Loucy (cell line): ENCODE results near the gene WASF3.

ENCODE experiments used
- H2AFZ ChIP-seq: fragments of 200-600 bp; sonication (generic); 2 replicates; pipeline ENCODE4 v1.6.0; 2016; ENCODE audit warnings: antibody characterized with exemption, mild to moderate bottlenecking, low read length, moderate library complexity
- H3F3A ChIP-seq: fragments of 200-600 bp; 2 replicates; pipeline ENCODE4 v1.6.0; 2016; ENCODE audit warnings: antibody characterized with exemption, low read depth, mild to moderate bottlenecking
- H3K27me3 ChIP-seq: fragments of 200-600 bp; sonication (generic); 2 replicates; pipeline ENCODE4 v1.6.1; 2014; ENCODE audit warnings: low read length, mild to moderate bottlenecking; ENCODE audit not compliant: insufficient read depth, poor library complexity, severe bottlenecking
- H3K36me3 ChIP-seq: fragments of 200-600 bp; sonication (generic); 2 replicates; pipeline ENCODE4 v1.6.1; 2016; ENCODE audit warnings: low read length; ENCODE audit not compliant: insufficient read depth
- H3K4me1 ChIP-seq: fragments of 200-600 bp; sonication (generic); 2 replicates; pipeline ENCODE4 v1.5.1; 2014; ENCODE audit warnings: low read length, mild to moderate bottlenecking; ENCODE audit not compliant: insufficient read depth, poor library complexity, severe bottlenecking
- H3K4me2 ChIP-seq: fragments of 200-600 bp; sonication (generic); 2 replicates; pipeline ENCODE4 v1.6.0; 2014; ENCODE audit warnings: antibody characterized with exemption, low read length, low read depth, mild to moderate bottlenecking; ENCODE audit not compliant: poor library complexity, severe bottlenecking
- H3K4me3 ChIP-seq: fragments of 200-600 bp; sonication (generic); 2 replicates; pipeline ENCODE4 v1.5.1; 2014; ENCODE audit warnings: low read length, mild to moderate bottlenecking, mixed read lengths; ENCODE audit not compliant: poor library complexity, severe bottlenecking
- H3K79me2 ChIP-seq: fragments of 200-600 bp; sonication (generic); 2 replicates; pipeline ENCODE4 v1.6.1; 2014; ENCODE audit warnings: low read length; ENCODE audit not compliant: insufficient read depth
- H3K9ac ChIP-seq: fragments of 200-600 bp; sonication (generic); 2 replicates; pipeline ENCODE4 v1.6.0; 2014; ENCODE audit warnings: mild to moderate bottlenecking, low read depth, low read length, moderate library complexity; ENCODE audit not compliant: poor library complexity, severe bottlenecking
- H3K9me2 ChIP-seq: fragments of 200-600 bp; sonication (generic); replicated peaks from 2 replicates; pipeline ENCODE4 v1.6.1; 2016; ENCODE audit warnings: low read depth, low read length, mixed read lengths
- H3K9me3 ChIP-seq: fragments of 200-600 bp; sonication (generic); 2 replicates; pipeline ENCODE4 v1.6.1; 2014; ENCODE audit warnings: mild to moderate bottlenecking, antibody characterized with exemption, low read length, low read depth; ENCODE audit not compliant: insufficient read depth
- H4K20me1 ChIP-seq: fragments of 200-600 bp; sonication (generic); 2 replicates; pipeline ENCODE4 v1.6.0; 2014; ENCODE audit warnings: antibody characterized with exemption, low read length, mild to moderate bottlenecking; ENCODE audit not compliant: insufficient read depth, poor library complexity, severe bottlenecking
- CTCF ChIP-seq: fragments of 200-600 bp; sonication (generic); conservative IDR thresholded peaks from 2 replicates; pipeline ENCODE4 v1.5.1; 2014; ENCODE audit warnings: mild to moderate bottlenecking, antibody characterized with exemption, low read length
- EZH2phosphoT487 ChIP-seq: fragments of 200-600 bp; IDR thresholded peaks from 2 replicates; pipeline ENCODE4 v1.6.1; 2018; ENCODE audit warnings: antibody characterized with exemption, mild to moderate bottlenecking, moderate library complexity, borderline replicate concordance

WASF3 gene

GRCh38 chr13:26606631-26607030 is 49.1 kb downstream of the WASF3 start:
- H3F3A ChIP-seq = no peaks in the 10 kb centered on the region
- H3K4me2 ChIP-seq = no peak overlapping the region
- H3K4me3 ChIP-seq = no peak overlapping the region
- H3K27me3 ChIP-seq = no peaks in the 10 kb centered on the region
- peak overlapping the region; percentile 35 for H3K9ac ChIP-seq
- no peaks in the 10 kb centered on the region for H3K36me3 ChIP-seq
- H2AFZ ChIP-seq = no peak overlapping the region
- no peak for TF ChIP-seq CTCF
- no peak for TF ChIP-seq EZH2phosphoT487
- no peaks in the 10 kb centered on the region for H3K9me3 ChIP-seq
- H3K9me2 ChIP-seq = no peaks in the 10 kb centered on the region
- no peaks in the 10 kb centered on the region for H3K79me2 ChIP-seq
- H4K20me1 ChIP-seq = no peaks in the 10 kb centered on the region
- peaks cover 29% of the 10 kb centered on the region for H3K4me1 ChIP-seq

- TF ChIP-seq EZH2phosphoT487 (no peak), CTCF (no peak)
These were observed 57.2 kb downstream of the WASF3 start for GRCh38 chr13:26614721-26615120.

GRCh38 chr13:26616126-26616525 is 58.6 kb downstream of the WASF3 start:
- Histone ChIP-seq H3K4me1 (peaks cover 60% of the 10 kb centered on the region), H3K27me3 (no peaks in the 10 kb centered on the region), H4K20me1 (no peaks in the 10 kb centered on the region), H3K9ac (no peak overlapping the region), H3K79me2 (no peaks in the 10 kb centered on the region), H2AFZ (no peak overlapping the region), H3K9me3 (no peaks in the 10 kb centered on the region), H3K4me3 (peak overlapping the region; percentile 65), H3K9me2 (no peaks in the 10 kb centered on the region), H3F3A (peaks cover 8% of the 10 kb centered on the region; the same call in 1 of the 2 replicates), H3K4me2 (peak overlapping the region; percentile 72), H3K36me3 (no peaks in the 10 kb centered on the region)
- TF ChIP-seq CTCF (no peak), EZH2phosphoT487 (no peak)

More at GRCh38 chr13:26614721-26615120, 57.2 kb downstream of the WASF3 start:
- peaks cover 8% of the 10 kb centered on the region; the same call in 1 of the 2 replicates for H3F3A ChIP-seq
- no peaks in the 10 kb centered on the region for H4K20me1 ChIP-seq
- peak overlapping the region; percentile 57 for H3K9ac ChIP-seq
- no peaks in the 10 kb centered on the region for H3K79me2 ChIP-seq
- peak overlapping the region; percentile 57; the same call in 1 of the 2 replicates for H2AFZ ChIP-seq
- no peaks in the 10 kb centered on the region for H3K9me2 ChIP-seq
- no peaks in the 10 kb centered on the region for H3K27me3 ChIP-seq
- no peaks in the 10 kb centered on the region for H3K9me3 ChIP-seq
- H3K4me3 ChIP-seq = peak overlapping the region; percentile 65
- peak overlapping the region; percentile 72 for H3K4me2 ChIP-seq
- peaks cover 54% of the 10 kb centered on the region for H3K4me1 ChIP-seq
- no peaks in the 10 kb centered on the region for H3K36me3 ChIP-seq
